OCI-LY3 (cell line): Measurements from ENCODE around the gene NOP10.
A peak's percentile ranks its signal among the peaks of the same experiment; 100 is the strongest.

Experiments
- H2AFZ ChIP-seq: fragments of 200-600, 300-600 bp; shearing (Covaris generic); 2 replicates; pipeline ENCODE4 v1.6.0; 2014; ENCODE audit warnings: antibody characterized with exemption, low read depth, low read length
- H3K27ac ChIP-seq: fragments of 200-600, 300-600 bp; sonication (generic); 2 replicates; pipeline ENCODE4 v1.5.1; 2014; ENCODE audit warnings: mild to moderate bottlenecking, low read length, moderate library complexity, mixed read lengths
- H3K27me3 ChIP-seq: fragments of 200-600, 300-600 bp; sonication (generic); 2 replicates; pipeline ENCODE4 v1.6.1; 2014; ENCODE audit warnings: low read depth, low read length, mixed read lengths
- H3K36me3 ChIP-seq: fragments of 200-600, 300-600 bp; sonication (generic); replicated peaks from 2 replicates; pipeline ENCODE3; 2014; ENCODE audit warnings: low read depth, low read length, mixed read lengths
- H3K4me1 ChIP-seq: fragments of 300-600, 200-600 bp; sonication (generic); 2 replicates; pipeline ENCODE4 v1.6.1; 2014; ENCODE audit warnings: low read length, mixed read lengths
- H3K4me2 ChIP-seq: fragments of 200-600, 300-600 bp; sonication (generic); 2 replicates; pipeline ENCODE4 v1.6.1; 2014; ENCODE audit warnings: low read length, mixed read lengths
- H3K4me3 ChIP-seq: fragments of 300-600, 200-600 bp; sonication (generic); 2 replicates; pipeline ENCODE4 v1.5.1; 2014; ENCODE audit warnings: antibody characterized with exemption, mild to moderate bottlenecking, low read length, moderate library complexity
- H3K79me2 ChIP-seq: fragments of 300-600, 200-600 bp; shearing (Covaris generic); 2 replicates; pipeline ENCODE4 v1.6.1; 2014; ENCODE audit warnings: mild to moderate bottlenecking, low read length, mixed read lengths
- H3K9ac ChIP-seq: fragments of 300-600, 200-600 bp; shearing (Covaris generic); 2 replicates; pipeline ENCODE4 v1.6.0; 2014; ENCODE audit warnings: mild to moderate bottlenecking, low read length, moderate library complexity
- H3K9me3 ChIP-seq: fragments of 200-600, 300-600 bp; shearing (Covaris generic); 2 replicates; pipeline ENCODE4 v1.6.1; 2014; ENCODE audit warnings: low read length, mixed read lengths; ENCODE audit not compliant: insufficient read depth
- H4K20me1 ChIP-seq: fragments of 200-600, 300-600 bp; sonication (generic); 2 replicates; pipeline ENCODE4 v1.6.1; 2016; ENCODE audit warnings: low read length, mixed read lengths; ENCODE audit not compliant: insufficient read depth
- EZH2phosphoT487 ChIP-seq: fragments of 200-600 bp; shearing (Covaris generic); IDR thresholded peaks from 2 replicates; pipeline ENCODE4 v1.6.1; 2018; ENCODE audit warnings: antibody characterized with exemption, mixed run types, low read depth
- TF ChIP-seq, protein P1 (sequence below): fragments of 200-600, 300-600 bp; sonication (generic); IDR thresholded peaks from 2 replicates; pipeline ENCODE4 v1.5.1; 2014; ENCODE audit warnings: antibody characterized with exemption, low read length, low read depth

NOP10 gene

GRCh38 chr15:34365091-34365825, 22.3 kb upstream of the NOP10 start:
- no peak overlapping the region for H2AFZ ChIP-seq
- H3K9ac ChIP-seq: peak overlapping the region; percentile 97

GRCh38 chr15:34364041-34364440, 21.1 kb upstream of the NOP10 start:
- Histone ChIP-seq H3K4me3 (no peak overlapping the region), H3K79me2 (peaks cover 40% of the 10 kb centered on the region), H3K27me3 (no peaks in the 10 kb centered on the region), H4K20me1 (peaks cover 15% of the 10 kb centered on the region), H3K4me1 (peaks cover 24% of the 10 kb centered on the region), H3K4me2 (no peak overlapping the region), H3K9ac (no peak overlapping the region), H3K36me3 (peaks cover 43% of the 10 kb centered on the region), H3K27ac (no peak overlapping the region), H2AFZ (no peak overlapping the region), H3K9me3 (no peaks in the 10 kb centered on the region)
- TF ChIP-seq, protein P1, sequence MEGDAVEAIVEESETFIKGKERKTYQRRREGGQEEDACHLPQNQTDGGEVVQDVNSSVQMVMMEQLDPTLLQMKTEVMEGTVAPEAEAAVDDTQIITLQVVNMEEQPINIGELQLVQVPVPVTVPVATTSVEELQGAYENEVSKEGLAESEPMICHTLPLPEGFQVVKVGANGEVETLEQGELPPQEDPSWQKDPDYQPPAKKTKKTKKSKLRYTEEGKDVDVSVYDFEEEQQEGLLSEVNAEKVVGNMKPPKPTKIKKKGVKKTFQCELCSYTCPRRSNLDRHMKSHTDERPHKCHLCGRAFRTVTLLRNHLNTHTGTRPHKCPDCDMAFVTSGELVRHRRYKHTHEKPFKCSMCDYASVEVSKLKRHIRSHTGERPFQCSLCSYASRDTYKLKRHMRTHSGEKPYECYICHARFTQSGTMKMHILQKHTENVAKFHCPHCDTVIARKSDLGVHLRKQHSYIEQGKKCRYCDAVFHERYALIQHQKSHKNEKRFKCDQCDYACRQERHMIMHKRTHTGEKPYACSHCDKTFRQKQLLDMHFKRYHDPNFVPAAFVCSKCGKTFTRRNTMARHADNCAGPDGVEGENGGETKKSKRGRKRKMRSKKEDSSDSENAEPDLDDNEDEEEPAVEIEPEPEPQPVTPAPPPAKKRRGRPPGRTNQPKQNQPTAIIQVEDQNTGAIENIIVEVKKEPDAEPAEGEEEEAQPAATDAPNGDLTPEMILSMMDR: no peak
- TF ChIP-seq EZH2phosphoT487: no peak

More at GRCh38 chr15:34365091-34365825, 22.3 kb upstream of the NOP10 start:
- no peaks in the 10 kb centered on the region for H3K27me3 ChIP-seq
- no peaks in the 10 kb centered on the region for H3K9me3 ChIP-seq
- H4K20me1 ChIP-seq: peaks cover 15% of the 10 kb centered on the region
- H3K4me3 ChIP-seq: peak overlapping the region; percentile 98
- H3K36me3 ChIP-seq: peaks cover 35% of the 10 kb centered on the region
- H3K4me2 ChIP-seq: peak overlapping the region; percentile 81
- TF ChIP-seq, protein P1: no peak
- TF ChIP-seq EZH2phosphoT487: no peak
- no peak overlapping the region for H3K27ac ChIP-seq
- peaks cover 40% of the 10 kb centered on the region for H3K79me2 ChIP-seq
- H3K4me1 ChIP-seq: peaks cover 32% of the 10 kb centered on the region

DNA sequence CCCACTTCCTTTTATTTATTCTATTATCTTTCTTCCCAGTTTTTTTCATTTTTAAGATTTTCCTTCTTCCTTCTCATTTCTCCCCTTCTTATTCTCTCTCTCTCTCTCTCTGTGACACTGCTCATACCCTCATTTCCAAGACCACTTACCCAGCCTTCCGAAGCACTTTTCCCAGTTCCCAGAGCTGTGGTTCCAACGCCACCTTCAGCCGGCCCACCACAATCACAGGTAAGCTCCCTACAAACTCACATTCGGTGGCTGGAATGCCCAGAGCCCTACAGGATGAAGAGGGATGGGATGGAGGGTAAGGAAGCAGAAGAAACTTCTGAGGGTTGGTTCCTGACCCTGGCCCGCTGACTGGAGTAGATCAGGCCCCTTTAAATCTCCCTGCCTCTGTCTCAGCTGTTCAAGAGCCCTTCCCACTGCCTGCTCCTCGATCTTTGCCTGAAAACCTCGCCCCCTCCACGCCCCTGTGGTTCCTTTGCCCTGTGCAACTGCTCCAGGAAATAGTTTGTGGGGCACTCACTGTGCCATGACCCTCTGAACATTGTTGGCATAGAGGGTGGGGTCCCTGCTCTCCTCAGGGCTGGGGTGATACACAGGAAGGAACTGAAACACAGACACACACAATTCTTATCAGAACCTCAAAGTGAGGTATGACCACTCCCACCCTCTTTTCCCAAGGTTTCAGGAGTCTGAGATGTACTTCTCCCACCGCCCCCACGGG, 19.3 kb upstream of the NOP10 start:
- Histone ChIP-seq H3K27me3 (no peaks in the 10 kb centered on the region), H4K20me1 (peaks cover 15% of the 10 kb centered on the region), H3K4me1 (peaks cover 13% of the 10 kb centered on the region), H3K79me2 (peaks cover 31% of the 10 kb centered on the region), H3K4me3 (no peak overlapping the region), H3K36me3 (peaks cover 52% of the 10 kb centered on the region), H3K9me3 (no peaks in the 10 kb centered on the region), H3K4me2 (no peak overlapping the region), H3K27ac (no peak overlapping the region), H2AFZ (no peak overlapping the region), H3K9ac (no peak overlapping the region)
- TF ChIP-seq, protein P1: no peak
- TF ChIP-seq EZH2phosphoT487: no peak

DNA sequence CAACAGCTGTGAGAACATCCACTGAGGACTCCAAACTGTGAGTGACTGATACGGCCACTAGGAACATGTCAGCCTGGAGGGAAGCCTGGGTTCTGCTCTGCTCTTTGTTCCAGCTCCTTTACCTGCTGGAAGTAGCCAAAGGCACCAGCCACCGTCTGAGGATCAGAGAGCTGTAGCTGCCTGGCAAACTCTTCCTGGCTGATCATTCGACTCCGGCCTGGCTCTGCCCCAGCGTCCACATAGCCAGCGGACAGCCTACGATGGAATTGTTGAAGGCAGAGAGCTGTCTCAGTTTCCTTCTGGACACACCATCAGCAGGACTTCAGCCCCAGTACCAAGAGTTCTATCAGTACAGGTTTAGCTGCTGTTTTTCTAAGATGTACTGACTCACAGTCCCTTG, 18.3 kb upstream of the NOP10 start:
- Histone ChIP-seq H4K20me1 (peaks cover 15% of the 10 kb centered on the region), H3K9me3 (no peaks in the 10 kb centered on the region), H3K36me3 (peaks cover 60% of the 10 kb centered on the region), H3K4me1 (peaks cover 13% of the 10 kb centered on the region), H3K79me2 (peaks cover 25% of the 10 kb centered on the region), H3K4me3 (no peak overlapping the region), H3K27ac (no peak overlapping the region), H3K27me3 (no peaks in the 10 kb centered on the region), H2AFZ (no peak overlapping the region), H3K9ac (no peak overlapping the region), H3K4me2 (no peak overlapping the region)
- TF ChIP-seq EZH2phosphoT487: no peak
- TF ChIP-seq, protein P1: no peak
